Glomerular visceral epithelial cell (primary cell): ENCODE results near the gene CHST12.
"Not testable (repeated sequence)": the region's sequence is repeated elsewhere in the genome, so short reads cannot be mapped to it uniquely, and the experiment has no call there.

ENCODE experiments used
- DNase-seq: peaks from one replicate; pipeline ENCODE4 v3.0.0-alpha.2; 2016; ENCODE audit errors: extremely low spot score

CHST12 gene

DNA sequence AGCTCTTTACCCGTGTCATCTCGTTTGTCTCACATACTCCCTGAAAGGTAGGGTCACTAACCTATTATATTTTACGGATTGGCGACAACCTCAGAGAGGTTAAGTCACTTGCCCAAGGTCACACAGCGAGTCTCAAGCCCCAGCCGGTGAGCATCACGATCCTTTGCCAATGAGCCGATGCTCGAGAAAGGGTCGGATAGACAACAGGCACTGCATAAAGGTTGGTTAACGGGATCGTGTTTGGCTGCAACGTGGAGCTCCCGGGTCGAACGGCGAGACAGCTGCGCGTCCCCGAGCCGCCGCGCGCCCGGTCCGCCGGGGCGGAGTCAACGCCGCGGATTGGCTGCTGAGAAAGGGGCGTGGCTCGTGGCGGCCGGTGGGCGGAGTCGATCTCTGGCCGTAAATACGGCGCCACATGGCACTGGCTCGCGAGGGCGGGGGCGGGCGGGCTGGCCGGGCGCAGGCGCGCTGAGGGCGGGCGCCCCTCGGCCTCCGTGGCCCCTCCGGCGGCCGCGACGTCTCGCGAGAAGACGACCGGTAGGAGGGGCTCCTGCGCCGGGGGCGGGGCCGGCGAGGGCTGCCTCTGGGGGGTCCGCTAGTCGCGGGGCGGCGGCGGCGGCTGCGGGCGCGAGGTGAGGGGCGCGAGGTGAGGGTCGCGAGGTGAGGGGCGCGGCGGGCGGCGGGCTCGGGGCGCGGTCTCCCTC lies at the start of gene CHST12:
CHST12 (plus strand) TSS at position 598 of the 704 bp plus-strand sequence. CDS start 29,029 bp downstream, outside the sequence.
- peak; percentile 97 for DNase-seq

GRCh38 chr7:2353936-2354185 lies 49.5 kb upstream of the CHST12 start:
- peak; percentile 90 for DNase-seq

- DNase-seq = peak; percentile 90
Measured at GRCh38 chr7:2354186-2354938, 49.0 kb upstream of the CHST12 start, which contains the start of gene EIF3B. TSS of gene EIF3B (plus strand) at chr7:2354827. CDS start at chr7:2354922, 95 bp downstream.

DNA sequence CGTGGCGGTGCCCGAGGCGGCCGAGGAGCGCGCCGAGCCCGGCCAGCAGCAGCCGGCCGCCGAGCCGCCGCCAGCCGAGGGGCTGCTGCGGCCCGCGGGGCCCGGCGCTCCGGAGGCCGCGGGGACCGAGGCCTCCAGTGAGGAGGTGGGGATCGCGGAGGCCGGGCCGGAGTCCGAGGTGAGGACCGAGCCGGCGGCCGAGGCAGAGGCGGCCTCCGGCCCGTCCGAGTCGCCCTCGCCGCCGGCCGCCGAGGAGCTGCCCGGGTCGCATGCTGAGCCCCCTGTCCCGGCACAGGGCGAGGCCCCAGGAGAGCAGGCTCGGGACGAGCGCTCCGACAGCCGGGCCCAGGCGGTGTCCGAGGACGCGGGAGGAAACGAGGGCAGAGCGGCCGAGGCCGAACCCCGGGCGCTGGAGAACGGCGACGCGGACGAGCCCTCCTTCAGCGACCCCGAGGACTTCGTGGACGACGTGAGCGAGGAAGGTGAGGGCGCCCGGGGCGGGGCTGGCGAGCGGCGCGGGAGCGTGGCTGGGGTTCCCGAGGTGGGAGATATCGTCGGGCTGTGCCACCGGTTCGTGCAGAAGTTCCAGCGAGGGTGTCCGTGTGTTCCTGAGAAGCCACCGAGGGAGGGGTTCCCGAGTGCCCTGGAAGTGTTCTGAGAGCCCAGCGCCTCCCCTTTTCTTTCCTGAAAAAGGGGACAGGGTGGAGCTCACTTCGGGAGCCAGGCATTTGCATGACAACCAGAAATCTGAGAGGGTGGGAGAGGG lies 48.3 kb upstream of the CHST12 start:
- peak; percentile 6 for DNase-seq

DNA sequence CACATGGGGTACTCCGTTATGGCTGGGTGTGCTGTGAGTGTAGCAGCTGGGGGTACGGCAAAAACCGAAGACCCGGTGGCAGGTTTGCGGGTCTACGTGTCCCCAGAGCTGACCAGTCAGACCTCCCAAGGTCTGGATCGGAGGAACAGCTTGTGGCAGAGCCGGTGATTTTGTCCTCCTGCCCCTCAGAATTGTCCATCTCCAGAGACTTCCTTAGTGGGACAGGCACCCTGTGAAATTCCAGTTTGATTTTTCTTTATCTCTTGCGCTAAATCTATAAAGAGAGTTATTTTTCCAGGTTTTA lies 47.8 kb upstream of the CHST12 start:
- DNase-seq = peak; percentile 10

- DNase-seq = no peak
Measured at GRCh38 chr7:2357165-2357564, 46.2 kb upstream of the CHST12 start.

DNA sequence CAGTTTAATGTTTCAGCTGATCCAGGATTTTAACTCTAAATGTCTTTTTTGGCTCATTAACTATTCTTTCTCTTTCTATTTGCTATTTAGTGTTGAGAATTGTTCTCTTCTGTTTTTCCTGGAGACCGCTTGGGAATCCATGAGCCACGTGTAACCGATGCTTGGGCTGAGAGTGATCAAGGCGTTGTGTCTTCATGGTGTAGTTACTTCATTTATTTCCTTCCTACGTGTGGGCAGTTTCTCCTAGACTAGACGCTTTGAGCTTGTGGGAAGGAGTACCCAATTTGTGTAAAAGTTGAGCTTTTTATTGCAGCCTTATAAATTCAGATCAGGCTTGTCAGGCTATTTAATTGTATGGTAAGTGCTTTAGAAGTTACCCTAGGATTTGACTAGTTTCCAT lies 45.8 kb upstream of the CHST12 start:
- DNase-seq = no peak

GRCh38 chr7:2358968-2359527 lies 44.4 kb upstream of the CHST12 start:
- DNase-seq = no peak

- no peak for DNase-seq
Measured at GRCh38 chr7:2359610-2360009, 43.8 kb upstream of the CHST12 start.

- no peak for DNase-seq
Measured at GRCh38 chr7:2360796-2361195, 42.6 kb upstream of the CHST12 start.

- DNase-seq = no peak
Measured at GRCh38 chr7:2362385-2363088, 40.9 kb upstream of the CHST12 start.

GRCh38 chr7:2369139-2369538 lies 34.3 kb upstream of the CHST12 start:
- no peak for DNase-seq

- DNase-seq = no peak
Measured at GRCh38 chr7:2371329-2371728, 32.1 kb upstream of the CHST12 start.

- DNase-seq = no peak
Measured at GRCh38 chr7:2372724-2373123, 30.7 kb upstream of the CHST12 start.

- peak; percentile 34 for DNase-seq
Measured at GRCh38 chr7:2373124-2373556, 30.3 kb upstream of the CHST12 start.

GRCh38 chr7:2373646-2374045 lies 29.8 kb upstream of the CHST12 start:
- DNase-seq = no peak

- no peak for DNase-seq
Measured at GRCh38 chr7:2374401-2374800, 29.0 kb upstream of the CHST12 start.

GRCh38 chr7:2374830-2375728 lies 28.3 kb upstream of the CHST12 start:
- no peak for DNase-seq

DNA sequence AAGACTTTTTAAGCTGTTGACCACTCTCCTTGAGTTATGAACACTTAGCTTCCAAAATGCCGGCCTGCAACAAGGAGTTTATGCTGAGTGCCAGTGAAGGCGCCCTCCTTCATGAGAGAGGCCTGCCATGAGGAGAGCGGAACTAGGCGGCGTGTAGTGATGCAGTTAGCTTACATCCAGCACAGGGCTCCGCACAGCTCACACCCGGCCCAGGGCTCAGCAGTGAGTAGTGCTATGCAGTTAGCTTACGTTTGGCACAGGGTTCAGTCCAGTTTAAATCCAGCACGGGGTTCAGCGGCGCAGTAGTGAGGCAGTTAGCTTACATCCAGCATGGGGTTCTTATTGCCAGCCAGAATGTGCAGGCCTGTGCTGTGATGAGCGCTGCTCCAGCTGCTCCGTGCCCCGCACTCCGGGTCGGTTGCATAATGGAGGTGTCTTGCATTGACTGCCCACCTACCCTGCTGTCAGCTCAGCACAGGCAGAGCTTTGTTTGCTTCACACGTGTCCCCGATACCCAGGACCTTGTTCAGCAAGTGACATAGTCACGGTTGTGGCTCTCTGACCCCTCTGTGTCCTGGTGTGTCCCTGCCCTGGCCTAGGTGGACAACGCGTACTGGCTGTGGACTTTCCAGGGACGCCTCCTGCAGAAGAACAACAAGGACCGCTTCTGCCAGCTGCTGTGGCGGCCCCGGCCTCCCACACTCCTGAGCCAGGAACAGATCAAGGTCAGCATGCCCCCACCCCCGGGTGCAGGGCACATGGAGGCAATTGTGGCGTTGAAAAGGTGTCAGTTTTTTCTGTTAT lies 26.9 kb upstream of the CHST12 start:
- DNase-seq = no peak

- DNase-seq = not testable (repeated sequence)
Measured at GRCh38 chr7:2377492-2377891, 25.9 kb upstream of the CHST12 start.
